HepG2 (cell line): Measurements from ENCODE around the gene PYGB. TPM values are rescaled to one million over a fixed set of nuclear protein-coding genes. Genes with fewer than 3 reads are reported as not detected.
A peak's percentile ranks its signal among the peaks of the same experiment; 100 is the strongest.

Experiments
- polyA plus RNA-seq, 8 experiments: library from polyadenylated mRNA; depleted of rRNA in 3 of 8; stranded (reverse) in 7 of 8; unstranded in 1 of 8; fragments of >200 nt; fragmentation: Illumina TruSeq in 4 of 8; extraction: Trizol in 4 of 8; gene quantifications; 2 replicates each; pipeline versions ENCODE4 v1.2.1 to v1.2.3, GENCODE V29; 2011 to 2016; ENCODE audit warnings: low read depth in 4 of 8, missing spikeins in 1 of 8, mixed read lengths in 1 of 8; ENCODE audit not compliant: insufficient read depth in 1 of 8
- total RNA-seq, 5 experiments: library from RNA; depleted of rRNA; stranded (reverse); fragments of >200 nt; fragmentation: Illumina TruSeq; extraction: Trizol; gene quantifications; 2 replicates each; pipeline ENCODE4 v1.2.3, GENCODE V29; 2016; ENCODE audit warnings: low read depth in 1 of 5
- TF ChIP-seq, protein P1 (sequence below): sonication (generic); formaldehyde crosslinking; IDR thresholded peaks from 2 replicates; pipeline ENCODE4 v1.4.0; 2020; ENCODE audit warnings: low read depth, missing genetic modification reagents
- TF ChIP-seq, protein P2 (sequence below): sonication (generic); formaldehyde crosslinking; IDR thresholded peaks from 2 replicates; pipeline ENCODE4 v1.4.0; 2020; ENCODE audit warnings: mild to moderate bottlenecking, missing genetic modification reagents
- TF ChIP-seq, protein P3 (sequence below): sonication (generic); formaldehyde crosslinking; IDR thresholded peaks from 2 replicates; pipeline ENCODE4 v1.5.1; 2020; ENCODE audit warnings: mild to moderate bottlenecking, missing genetic modification reagents, borderline replicate concordance
- TF ChIP-seq, protein P4 (sequence below): sonication (generic); formaldehyde crosslinking; IDR thresholded peaks from 2 replicates; pipeline ENCODE4 v1.8.0; 2022; ENCODE audit warnings: missing genetic modification reagents, mild to moderate bottlenecking, inconsistent platforms, borderline replicate concordance
- TF ChIP-seq, protein P5 (sequence below): sonication (generic); formaldehyde crosslinking; IDR thresholded peaks from 2 replicates; pipeline ENCODE4 v1.4.0; 2020; ENCODE audit warnings: missing genetic modification reagents
- TF ChIP-seq, protein P6 (sequence below): IDR thresholded peaks from 2 replicates; pipeline ENCODE4 v1.6.1; 2016; ENCODE audit warnings: low read depth, control low read depth

PYGB gene
- total and polyA plus RNA-seq, 2 of the 13 experiments (the other 11 are each of a cell fraction or from before 2014, with no cell fraction given): 24.2 to 86.3 TPM

DNA sequence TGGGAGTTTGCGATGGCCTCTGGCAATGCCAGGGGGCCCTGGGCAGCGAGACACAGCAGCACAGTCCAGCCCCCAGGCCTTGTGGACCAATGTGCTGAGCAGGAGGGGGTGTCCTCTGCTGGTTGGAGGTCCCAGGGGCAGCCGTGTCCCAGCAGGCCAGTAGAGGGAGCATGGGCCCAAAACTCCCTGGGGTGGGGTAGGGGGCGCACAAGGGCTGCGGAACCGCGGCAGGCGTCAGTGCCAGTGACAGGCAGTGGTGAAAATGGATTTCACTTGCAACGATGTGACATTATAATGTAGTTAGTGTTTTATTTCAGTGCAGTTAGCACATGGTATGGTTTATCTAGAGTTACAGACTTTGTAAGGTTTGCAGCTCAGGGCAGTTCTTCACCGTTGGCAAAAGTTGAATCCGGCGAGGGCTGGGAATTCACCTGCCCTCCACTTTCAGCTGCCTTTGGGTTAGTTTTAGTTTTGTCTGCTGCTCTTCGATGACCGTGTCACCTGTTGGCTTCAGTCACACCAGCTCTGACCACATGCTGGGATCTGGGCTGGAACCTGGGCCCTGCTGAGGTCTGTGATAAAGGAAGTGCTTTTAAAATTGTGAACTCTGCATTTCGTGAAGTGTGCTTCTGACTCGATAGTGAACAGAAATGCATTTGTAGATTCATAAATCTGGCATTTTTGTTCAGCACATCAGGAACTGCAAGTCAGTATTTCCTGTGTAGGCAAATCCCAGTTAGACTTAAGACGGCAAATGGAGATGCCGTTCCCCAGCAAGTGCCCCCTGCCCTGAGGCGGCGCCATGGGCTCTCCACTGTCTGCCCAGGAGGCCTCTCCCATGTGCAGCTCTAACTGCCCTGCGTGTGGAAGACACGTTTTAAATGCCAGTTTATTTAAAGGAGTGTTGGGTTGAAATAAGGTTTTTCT, 46.8 kb downstream of the PYGB start (continued):
- TF ChIP-seq, protein P1, sequence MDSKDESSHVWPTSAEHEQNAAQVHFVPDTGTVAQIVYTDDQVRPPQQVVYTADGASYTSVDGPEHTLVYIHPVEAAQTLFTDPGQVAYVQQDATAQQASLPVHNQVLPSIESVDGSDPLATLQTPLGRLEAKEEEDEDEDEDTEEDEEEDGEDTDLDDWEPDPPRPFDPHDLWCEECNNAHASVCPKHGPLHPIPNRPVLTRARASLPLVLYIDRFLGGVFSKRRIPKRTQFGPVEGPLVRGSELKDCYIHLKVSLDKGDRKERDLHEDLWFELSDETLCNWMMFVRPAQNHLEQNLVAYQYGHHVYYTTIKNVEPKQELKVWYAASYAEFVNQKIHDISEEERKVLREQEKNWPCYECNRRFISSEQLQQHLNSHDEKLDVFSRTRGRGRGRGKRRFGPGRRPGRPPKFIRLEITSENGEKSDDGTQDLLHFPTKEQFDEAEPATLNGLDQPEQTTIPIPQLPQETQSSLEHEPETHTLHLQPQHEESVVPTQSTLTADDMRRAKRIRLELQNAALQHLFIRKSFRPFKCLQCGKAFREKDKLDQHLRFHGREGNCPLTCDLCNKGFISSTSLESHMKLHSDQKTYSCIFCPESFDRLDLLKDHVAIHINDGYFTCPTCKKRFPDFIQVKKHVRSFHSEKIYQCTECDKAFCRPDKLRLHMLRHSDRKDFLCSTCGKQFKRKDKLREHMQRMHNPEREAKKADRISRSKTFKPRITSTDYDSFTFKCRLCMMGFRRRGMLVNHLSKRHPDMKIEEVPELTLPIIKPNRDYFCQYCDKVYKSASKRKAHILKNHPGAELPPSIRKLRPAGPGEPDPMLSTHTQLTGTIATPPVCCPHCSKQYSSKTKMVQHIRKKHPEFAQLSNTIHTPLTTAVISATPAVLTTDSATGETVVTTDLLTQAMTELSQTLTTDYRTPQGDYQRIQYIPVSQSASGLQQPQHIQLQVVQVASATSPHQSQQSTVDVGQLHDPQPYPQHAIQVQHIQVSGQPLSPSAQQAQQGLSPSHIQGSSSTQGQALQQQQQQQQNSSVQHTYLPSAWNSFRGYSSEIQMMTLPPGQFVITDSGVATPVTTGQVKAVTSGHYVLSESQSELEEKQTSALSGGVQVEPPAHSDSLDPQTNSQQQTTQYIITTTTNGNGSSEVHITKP (CRISPR knock-in tag): peak; percentile 45; the same call in 1 of the 2 replicates
- TF ChIP-seq, protein P2, sequence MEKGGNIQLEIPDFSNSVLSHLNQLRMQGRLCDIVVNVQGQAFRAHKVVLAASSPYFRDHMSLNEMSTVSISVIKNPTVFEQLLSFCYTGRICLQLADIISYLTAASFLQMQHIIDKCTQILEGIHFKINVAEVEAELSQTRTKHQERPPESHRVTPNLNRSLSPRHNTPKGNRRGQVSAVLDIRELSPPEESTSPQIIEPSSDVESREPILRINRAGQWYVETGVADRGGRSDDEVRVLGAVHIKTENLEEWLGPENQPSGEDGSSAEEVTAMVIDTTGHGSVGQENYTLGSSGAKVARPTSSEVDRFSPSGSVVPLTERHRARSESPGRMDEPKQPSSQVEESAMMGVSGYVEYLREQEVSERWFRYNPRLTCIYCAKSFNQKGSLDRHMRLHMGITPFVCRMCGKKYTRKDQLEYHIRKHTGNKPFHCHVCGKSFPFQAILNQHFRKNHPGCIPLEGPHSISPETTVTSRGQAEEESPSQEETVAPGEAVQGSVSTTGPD (CRISPR knock-in tag): no peak
- TF ChIP-seq, protein P3, sequence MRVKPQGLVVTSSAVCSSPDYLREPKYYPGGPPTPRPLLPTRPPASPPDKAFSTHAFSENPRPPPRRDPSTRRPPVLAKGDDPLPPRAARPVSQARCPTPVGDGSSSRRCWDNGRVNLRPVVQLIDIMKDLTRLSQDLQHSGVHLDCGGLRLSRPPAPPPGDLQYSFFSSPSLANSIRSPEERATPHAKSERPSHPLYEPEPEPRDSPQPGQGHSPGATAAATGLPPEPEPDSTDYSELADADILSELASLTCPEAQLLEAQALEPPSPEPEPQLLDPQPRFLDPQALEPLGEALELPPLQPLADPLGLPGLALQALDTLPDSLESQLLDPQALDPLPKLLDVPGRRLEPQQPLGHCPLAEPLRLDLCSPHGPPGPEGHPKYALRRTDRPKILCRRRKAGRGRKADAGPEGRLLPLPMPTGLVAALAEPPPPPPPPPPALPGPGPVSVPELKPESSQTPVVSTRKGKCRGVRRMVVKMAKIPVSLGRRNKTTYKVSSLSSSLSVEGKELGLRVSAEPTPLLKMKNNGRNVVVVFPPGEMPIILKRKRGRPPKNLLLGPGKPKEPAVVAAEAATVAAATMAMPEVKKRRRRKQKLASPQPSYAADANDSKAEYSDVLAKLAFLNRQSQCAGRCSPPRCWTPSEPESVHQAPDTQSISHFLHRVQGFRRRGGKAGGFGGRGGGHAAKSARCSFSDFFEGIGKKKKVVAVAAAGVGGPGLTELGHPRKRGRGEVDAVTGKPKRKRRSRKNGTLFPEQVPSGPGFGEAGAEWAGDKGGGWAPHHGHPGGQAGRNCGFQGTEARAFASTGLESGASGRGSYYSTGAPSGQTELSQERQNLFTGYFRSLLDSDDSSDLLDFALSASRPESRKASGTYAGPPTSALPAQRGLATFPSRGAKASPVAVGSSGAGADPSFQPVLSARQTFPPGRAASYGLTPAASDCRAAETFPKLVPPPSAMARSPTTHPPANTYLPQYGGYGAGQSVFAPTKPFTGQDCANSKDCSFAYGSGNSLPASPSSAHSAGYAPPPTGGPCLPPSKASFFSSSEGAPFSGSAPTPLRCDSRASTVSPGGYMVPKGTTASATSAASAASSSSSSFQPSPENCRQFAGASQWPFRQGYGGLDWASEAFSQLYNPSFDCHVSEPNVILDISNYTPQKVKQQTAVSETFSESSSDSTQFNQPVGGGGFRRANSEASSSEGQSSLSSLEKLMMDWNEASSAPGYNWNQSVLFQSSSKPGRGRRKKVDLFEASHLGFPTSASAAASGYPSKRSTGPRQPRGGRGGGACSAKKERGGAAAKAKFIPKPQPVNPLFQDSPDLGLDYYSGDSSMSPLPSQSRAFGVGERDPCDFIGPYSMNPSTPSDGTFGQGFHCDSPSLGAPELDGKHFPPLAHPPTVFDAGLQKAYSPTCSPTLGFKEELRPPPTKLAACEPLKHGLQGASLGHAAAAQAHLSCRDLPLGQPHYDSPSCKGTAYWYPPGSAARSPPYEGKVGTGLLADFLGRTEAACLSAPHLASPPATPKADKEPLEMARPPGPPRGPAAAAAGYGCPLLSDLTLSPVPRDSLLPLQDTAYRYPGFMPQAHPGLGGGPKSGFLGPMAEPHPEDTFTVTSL (CRISPR knock-in tag): no peak
- TF ChIP-seq, protein P4, sequence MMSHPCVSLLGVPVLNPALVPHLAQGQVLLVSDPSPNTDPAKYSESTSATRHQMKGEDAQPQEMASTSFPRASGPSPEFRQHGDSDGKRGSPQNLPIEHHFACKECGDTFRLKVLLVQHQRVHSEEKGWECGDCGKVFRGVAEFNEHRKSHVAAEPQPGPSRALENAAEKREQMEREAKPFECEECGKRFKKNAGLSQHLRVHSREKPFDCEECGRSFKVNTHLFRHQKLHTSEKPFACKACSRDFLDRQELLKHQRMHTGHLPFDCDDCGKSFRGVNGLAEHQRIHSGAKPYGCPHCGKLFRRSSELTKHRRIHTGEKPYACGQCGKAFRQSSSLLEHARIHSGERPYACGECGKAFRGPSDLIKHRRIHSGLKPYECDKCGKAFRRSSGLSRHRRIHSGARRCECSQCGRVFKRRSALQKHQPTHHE (CRISPR knock-in tag): 0 out of 2 replicates have a peak, but pooled peaks have one; percentile 60
- TF ChIP-seq, protein P5, sequence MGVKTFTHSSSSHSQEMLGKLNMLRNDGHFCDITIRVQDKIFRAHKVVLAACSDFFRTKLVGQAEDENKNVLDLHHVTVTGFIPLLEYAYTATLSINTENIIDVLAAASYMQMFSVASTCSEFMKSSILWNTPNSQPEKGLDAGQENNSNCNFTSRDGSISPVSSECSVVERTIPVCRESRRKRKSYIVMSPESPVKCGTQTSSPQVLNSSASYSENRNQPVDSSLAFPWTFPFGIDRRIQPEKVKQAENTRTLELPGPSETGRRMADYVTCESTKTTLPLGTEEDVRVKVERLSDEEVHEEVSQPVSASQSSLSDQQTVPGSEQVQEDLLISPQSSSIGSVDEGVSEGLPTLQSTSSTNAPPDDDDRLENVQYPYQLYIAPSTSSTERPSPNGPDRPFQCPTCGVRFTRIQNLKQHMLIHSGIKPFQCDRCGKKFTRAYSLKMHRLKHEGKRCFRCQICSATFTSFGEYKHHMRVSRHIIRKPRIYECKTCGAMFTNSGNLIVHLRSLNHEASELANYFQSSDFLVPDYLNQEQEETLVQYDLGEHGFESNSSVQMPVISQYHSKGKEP: 0 out of 2 replicates have a peak, but pooled peaks have one; percentile 71
- TF ChIP-seq, protein P6, sequence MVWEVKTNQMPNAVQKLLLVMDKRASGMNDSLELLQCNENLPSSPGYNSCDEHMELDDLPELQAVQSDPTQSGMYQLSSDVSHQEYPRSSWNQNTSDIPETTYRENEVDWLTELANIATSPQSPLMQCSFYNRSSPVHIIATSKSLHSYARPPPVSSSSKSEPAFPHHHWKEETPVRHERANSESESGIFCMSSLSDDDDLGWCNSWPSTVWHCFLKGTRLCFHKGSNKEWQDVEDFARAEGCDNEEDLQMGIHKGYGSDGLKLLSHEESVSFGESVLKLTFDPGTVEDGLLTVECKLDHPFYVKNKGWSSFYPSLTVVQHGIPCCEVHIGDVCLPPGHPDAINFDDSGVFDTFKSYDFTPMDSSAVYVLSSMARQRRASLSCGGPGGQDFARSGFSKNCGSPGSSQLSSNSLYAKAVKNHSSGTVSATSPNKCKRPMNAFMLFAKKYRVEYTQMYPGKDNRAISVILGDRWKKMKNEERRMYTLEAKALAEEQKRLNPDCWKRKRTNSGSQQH (CRISPR knock-in tag): peak; percentile 84
